LNCaP clone FGC (cell line): ENCODE results near the gene NFIB.

Experiments used
- DNase-seq: peaks from one replicate; pipeline ENCODE4 v3.0.0-alpha.2; 2011; ENCODE audit warnings: low read depth
- H3K4me3 ChIP-seq: 2 replicates; pipeline ENCODE4 v1.5.1; 2011; ENCODE audit warnings: mild to moderate bottlenecking, low read depth, low read length, control low read depth
- TF ChIP-seq, protein P1 (sequence below): IDR thresholded peaks from 2 replicates; pipeline ENCODE4 v1.5.1; 2012; ENCODE audit warnings: mild to moderate bottlenecking; ENCODE audit not compliant: control insufficient read depth, insufficient read depth; ENCODE audit errors: extremely low read depth

Gene NFIB

GRCh38 chr9:14304259-14304658, 9.7 kb downstream of the NFIB start:
- no peak for DNase-seq
- no peak overlapping the region for H3K4me3 ChIP-seq
- TF ChIP-seq, protein P1, sequence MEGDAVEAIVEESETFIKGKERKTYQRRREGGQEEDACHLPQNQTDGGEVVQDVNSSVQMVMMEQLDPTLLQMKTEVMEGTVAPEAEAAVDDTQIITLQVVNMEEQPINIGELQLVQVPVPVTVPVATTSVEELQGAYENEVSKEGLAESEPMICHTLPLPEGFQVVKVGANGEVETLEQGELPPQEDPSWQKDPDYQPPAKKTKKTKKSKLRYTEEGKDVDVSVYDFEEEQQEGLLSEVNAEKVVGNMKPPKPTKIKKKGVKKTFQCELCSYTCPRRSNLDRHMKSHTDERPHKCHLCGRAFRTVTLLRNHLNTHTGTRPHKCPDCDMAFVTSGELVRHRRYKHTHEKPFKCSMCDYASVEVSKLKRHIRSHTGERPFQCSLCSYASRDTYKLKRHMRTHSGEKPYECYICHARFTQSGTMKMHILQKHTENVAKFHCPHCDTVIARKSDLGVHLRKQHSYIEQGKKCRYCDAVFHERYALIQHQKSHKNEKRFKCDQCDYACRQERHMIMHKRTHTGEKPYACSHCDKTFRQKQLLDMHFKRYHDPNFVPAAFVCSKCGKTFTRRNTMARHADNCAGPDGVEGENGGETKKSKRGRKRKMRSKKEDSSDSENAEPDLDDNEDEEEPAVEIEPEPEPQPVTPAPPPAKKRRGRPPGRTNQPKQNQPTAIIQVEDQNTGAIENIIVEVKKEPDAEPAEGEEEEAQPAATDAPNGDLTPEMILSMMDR, result no peak

GRCh38 chr9:14303521-14303920, 10.4 kb downstream of the NFIB start:
- no peak for DNase-seq
- no peak overlapping the region for H3K4me3 ChIP-seq
- TF ChIP-seq, protein P1, result no peak

DNA sequence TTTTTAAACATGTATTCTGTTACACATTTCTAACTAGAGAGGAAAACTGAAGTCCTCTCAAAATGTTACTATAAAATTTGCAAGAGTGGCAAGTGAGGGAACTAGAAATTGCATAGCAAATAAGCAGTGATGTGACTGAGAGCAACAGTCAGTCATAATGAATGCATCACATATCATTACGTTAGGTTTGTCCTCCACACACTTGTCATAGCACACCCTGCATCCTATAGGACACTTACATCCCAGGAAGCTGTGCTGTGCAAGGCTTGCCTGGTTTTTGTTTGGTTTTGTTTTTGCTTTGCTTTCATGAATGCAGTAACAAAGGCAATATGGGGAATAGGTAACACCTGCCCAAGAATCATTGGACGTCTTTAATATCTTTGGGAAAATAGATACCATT, 10.8 kb downstream of the NFIB start:
- TF ChIP-seq, protein P1, result no peak
- DNase-seq, result no peak
- no peak overlapping the region for H3K4me3 ChIP-seq

- TF ChIP-seq, protein P1, result no peak
- DNase-seq, result no peak
- H3K4me3 ChIP-seq, result no peak overlapping the region
These were observed 11.5 kb downstream of the NFIB start for GRCh38 chr9:14302405-14302804.

DNA sequence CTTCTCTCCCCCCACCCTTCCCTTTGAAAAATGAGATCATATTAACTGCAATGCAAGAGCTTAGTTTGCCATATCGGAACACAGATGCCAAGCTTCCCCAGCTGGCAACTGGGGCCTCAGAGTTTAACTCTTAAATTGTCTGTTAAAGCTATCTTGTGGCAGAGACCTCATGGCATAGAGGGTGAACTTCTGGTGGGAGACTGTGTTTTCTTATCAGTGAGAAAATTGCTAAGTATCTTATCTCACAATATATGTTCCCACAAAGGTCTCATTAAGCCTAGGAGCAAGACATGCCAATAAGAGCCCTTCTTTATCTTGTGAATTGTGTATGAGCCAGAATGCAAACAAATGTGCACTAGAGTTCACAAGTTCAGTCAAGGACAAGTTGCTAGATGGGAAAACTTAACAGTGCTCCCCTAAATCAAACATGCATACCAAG, 12.3 kb downstream of the NFIB start:
- TF ChIP-seq, protein P1, result no peak
- no peak overlapping the region for H3K4me3 ChIP-seq
- no peak for DNase-seq

GRCh38 chr9:14301006-14301405, 12.9 kb downstream of the NFIB start:
- TF ChIP-seq, protein P1, result no peak
- H3K4me3 ChIP-seq, result no peak overlapping the region
- DNase-seq, result no peak

GRCh38 chr9:14300588-14300987, 13.4 kb downstream of the NFIB start:
- no peak for DNase-seq
- TF ChIP-seq, protein P1, result no peak
- no peak overlapping the region for H3K4me3 ChIP-seq
